HG03521 (cell line): ENCODE measurements around the gene AMER3.
"Not testable (repeated sequence)": the region's sequence is repeated elsewhere in the genome, so short reads cannot be mapped to it uniquely, and the experiment has no call there.

ENCODE experiments used
- ATAC-seq: cut with Tn5 transposase; IDR thresholded peaks from one replicate; pipeline ENCODE4 v1.9.1; 2021; ENCODE audit warnings: mild to moderate bottlenecking, moderate library complexity; ENCODE audit not compliant: unreplicated experiment

The AMER3 gene

GRCh38 chr2:130755256-130756052 is at the start of gene AMER3:
TSS of gene AMER3 (plus strand) at chr2:130755540. CDS start at chr2:130762073, 6,533 bp downstream.
- no peak for ATAC-seq

GRCh38 chr2:130714795-130715194 is 40.5 kb upstream of the AMER3 start:
- not testable (repeated sequence) for ATAC-seq

- no peak for ATAC-seq
Measured at GRCh38 chr2:130720036-130720435, 35.3 kb upstream of the AMER3 start.

GRCh38 chr2:130720528-130720927 is 34.8 kb upstream of the AMER3 start:
- ATAC-seq: no peak

- ATAC-seq: no peak
Measured at GRCh38 chr2:130724455-130724854, 30.9 kb upstream of the AMER3 start.

- no peak for ATAC-seq
Measured at GRCh38 chr2:130726614-130727180, 28.6 kb upstream of the AMER3 start.

- peak; percentile 94 for ATAC-seq
Measured at GRCh38 chr2:130727286-130727924, 27.9 kb upstream of the AMER3 start.

- ATAC-seq: peak; percentile 13
Measured at GRCh38 chr2:130728007-130728454, 27.3 kb upstream of the AMER3 start.

- ATAC-seq: no peak
Measured at GRCh38 chr2:130728549-130729316, 26.6 kb upstream of the AMER3 start, which contains the start of gene GPR148. TSS of gene GPR148 (plus strand) at chr2:130729070. CDS start at chr2:130729152, 82 bp downstream.

- ATAC-seq: no peak
Measured at GRCh38 chr2:130729322-130730299, 25.7 kb upstream of the AMER3 start.

- ATAC-seq: not testable (repeated sequence)
Measured at GRCh38 chr2:130732257-130732656, 23.1 kb upstream of the AMER3 start.

- ATAC-seq: no peak
Measured at GRCh38 chr2:130735200-130735599, 20.1 kb upstream of the AMER3 start.

- no peak for ATAC-seq
Measured at GRCh38 chr2:130736487-130736886, 18.9 kb upstream of the AMER3 start.

- ATAC-seq: no peak
Measured at GRCh38 chr2:130737592-130737991, 17.7 kb upstream of the AMER3 start.

- ATAC-seq: no peak
Measured at GRCh38 chr2:130740671-130741070, 14.7 kb upstream of the AMER3 start.

GRCh38 chr2:130743278-130743677 is 12.1 kb upstream of the AMER3 start:
- no peak for ATAC-seq

GRCh38 chr2:130744287-130745117 is 10.8 kb upstream of the AMER3 start:
- ATAC-seq: no peak

- ATAC-seq: no peak
Measured at GRCh38 chr2:130749078-130749477, 6.3 kb upstream of the AMER3 start.

- no peak for ATAC-seq
Measured at GRCh38 chr2:130749641-130750040, 5.7 kb upstream of the AMER3 start.
